ENCODE measurements around the gene SATB2.

SATB2 gene

DNA sequence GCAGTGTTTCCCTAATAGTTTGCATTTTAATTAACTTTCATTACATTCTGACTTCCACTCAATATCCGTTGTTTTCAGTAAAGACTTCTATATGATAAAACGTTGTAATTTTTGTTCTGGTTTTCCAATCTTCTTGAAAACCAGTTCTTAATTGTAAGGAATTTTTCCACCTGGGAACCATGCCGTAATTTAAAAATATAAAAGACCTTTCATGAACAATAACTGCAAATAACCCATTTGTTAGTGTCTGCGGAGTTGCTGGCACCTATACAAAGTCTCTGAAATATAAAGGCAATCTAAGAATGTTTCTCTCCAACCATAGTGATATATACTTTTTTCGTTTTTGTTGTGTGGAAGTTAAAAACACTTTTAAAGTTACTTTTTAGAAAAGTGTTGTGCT lies 7.7 kb upstream of the SATB2 start:
- no peak for DNase-seq

DNA sequence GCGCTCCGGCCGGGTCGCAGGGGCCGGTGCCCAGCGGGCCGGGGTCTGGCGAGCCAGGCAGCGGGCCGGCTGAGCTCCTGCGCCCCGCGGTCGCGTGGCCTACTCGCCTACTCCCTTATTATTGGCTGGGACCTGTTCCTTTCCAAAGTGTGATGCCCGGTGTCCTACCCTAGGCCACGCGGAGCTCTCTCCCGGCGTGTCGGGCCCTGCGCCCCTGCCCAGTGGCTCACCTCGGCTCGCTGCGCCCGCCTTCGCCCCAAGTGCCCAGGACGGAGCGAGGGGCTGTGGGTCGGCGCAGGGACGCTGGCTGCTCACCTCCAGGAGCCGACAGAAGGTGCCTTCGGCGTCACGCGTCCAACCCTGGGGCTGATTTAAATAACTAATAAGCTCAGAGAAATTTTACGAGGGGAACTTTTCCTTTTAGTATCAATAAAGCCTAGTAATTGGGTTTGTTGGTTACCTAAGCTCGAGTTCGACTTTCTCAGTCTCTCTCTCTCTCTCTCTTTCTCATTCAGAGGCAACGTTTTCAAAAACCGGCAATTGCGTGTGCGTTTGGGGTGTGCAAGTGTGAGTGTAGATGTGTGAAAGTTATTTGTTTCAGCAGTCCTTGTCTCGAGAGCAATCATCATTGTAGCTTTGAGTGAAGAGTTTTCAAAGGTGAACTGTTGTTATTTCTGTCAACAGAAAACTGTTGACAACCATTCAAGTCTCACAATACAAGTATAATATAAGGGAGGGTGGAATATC lies 7.0 kb upstream of the SATB2 start:
- DNase-seq = no peak

DNA sequence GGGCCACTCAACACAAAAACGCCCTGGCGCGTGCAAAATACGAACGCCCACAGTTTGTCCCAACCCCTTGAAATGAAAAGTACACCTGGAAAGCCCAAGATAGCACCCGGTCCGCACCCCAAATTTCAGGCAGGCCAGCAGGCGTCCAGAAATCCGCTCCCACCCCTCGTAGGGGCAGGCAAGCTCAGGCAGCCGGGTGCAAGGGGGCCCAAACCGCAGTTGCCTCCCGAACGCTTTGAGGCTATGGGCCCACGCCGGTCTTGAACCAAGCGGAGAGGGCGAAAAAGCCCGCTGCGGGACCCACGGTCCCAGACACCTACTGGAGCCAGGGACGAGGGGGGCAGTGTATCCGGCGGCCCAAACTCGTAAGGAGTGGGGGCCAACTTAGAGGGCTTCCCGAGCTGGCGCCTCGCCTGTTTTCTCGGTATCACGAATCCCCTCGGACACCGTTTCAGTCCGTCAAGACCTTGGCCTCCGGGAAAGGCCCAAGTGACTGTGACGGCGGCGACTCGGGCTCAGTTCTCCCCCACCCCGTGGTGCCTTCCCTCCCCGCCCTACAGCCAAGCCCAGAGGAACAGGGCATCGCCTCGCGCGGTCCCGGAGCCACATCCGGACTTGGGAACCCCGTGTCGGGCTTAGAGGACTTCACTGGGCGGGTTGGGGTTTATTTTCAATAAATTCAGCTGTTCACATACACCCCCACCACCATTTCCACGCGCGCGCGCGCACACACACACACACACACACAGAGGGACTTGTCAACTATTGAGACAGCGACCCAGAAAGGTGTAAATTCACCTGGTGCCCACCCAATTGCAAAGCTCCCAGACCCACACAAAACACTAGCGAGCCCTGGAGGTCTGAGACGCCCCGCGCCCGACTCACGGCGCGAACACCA lies 6.2 kb upstream of the SATB2 start:
- DNase-seq = no peak

DNA sequence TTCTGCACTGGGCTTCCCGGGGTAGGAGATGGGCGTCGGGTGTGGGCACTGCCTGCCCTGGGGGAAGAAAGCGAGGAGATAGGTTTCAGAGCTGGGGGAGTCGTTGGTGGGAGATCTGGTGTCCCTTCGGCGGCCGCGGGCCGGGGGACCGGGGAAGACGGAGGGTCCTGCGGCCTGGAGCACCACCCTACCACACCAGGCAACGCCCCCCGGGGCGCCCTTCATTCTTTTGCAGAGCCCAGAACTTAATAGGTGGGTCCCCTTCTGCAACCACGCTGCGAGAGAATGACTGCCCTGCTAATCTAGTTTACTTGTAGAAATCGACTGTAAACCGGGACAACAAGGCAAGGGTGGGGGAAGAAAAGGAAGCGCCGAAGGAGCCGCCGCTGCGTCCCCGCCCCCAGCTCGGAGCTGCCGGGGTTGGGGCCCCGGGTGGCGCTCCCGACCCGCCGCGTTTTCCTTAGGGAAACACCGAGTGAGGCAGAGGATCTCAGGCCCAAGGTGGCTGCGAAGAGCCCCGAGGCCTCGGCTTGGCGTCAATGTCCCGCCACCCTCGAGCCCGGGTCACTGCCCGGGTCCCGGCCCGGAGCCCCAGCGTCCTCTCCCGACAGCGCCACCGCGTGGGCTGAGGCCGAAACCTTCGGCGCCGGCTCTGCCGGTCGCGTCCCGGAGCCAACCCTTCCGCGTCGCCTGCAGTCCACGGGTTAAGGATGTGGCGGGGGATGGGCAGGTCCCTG lies 5.4 kb upstream of the SATB2 start:
- peak; percentile 45 to 58 for DNase-seq

DNA sequence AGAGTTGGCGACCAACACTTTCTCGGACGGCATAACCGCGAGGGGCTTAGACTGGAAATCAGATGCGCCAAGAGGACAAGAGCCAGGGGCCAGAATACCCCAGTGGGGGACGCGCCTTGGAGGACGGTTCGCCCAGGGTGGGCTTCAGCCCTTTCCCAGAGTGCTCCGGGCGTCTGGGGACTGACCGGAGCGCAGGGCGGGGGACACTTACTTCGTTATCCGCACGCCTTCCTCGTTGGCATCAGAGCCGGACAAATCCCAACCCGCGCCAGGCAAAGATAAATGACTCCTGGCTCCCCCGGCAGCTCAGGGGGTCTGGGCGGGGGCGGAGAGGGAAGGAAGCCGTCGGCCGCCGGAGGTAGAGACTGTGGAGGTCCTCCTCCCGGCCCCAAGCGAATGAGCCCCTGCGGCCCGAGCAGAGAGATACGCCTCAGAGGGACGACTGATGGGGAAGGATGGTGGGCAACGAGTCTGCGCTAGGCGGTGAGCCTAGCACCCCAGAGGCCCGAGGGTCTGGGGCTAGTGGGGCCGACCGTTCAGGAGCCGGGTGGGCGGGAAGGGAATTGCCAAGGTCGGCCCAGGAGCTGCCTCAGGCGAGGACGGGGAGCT lies 4.7 kb upstream of the SATB2 start:
- no peak for DNase-seq

DNA sequence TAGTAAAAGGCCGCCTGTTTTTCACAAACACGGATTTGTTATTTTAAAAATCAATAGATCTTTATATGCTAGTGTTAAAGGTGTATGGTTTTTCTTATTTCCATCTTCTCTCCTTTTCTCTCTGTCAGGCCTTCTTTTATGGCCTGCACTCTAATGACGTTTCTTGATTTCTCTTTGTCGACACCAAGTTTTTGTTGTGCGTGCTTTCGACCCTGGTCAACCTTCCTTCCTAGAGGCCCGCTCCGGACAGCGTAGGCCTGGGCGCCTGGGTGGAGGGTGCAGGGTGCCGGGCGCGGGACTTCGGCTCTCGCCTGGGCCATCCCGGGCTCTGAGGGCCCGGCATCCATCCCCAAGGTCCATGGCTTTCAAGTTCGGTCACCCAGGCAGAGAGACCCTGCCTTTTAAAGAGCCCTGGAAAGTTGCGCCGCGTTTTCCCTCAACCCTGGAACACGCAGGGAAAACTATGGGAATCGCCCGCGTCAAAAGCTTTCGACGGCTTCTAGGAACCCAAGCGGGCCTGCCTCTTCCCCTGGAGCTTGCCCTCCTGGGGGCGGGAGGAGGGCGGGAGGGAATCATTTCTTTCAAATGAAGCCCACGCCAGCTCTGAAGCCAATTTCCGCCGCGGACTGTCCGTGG lies 4.1 kb upstream of the SATB2 start:
- DNase-seq = no peak

DNA sequence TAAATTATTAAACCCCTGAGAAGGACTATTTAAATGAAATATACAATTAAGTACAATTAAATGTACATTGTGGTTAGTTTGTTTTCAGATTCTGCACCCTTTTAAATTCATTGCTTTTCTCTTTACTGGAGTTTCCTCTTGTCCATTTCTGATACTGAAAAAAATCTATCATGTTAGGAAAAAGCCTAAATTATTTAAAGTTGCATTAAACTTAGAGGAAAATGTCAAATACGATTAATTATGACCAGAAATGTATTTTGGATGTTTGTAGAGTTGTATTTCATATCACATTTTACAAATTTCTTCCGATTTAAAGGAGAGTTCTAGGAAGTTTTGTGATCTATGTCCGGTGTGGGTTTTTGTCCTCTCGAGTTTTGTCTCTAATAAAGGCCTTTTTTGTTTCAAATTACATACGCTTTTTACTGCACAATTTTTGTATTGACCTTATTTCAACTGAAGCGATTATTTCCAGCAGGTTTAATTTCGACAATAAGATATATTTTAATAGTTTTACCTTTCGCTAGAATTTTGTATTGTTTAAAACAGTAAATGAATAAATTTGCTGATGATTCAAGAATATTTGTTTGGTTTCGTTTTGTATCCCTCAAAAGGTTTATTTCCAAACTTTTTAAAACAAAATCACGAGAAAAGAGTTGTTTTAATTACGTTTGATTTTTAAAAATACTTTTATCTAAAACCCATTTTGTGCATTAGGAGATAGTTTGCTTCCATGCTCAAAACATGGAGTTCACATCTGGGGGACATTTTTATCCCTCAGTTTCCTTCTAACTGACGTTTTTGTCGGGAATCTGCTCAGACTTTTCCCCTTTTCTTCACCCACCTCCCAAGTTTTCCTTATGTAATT lies 3.3 kb upstream of the SATB2 start:
- no peak for DNase-seq

DNA sequence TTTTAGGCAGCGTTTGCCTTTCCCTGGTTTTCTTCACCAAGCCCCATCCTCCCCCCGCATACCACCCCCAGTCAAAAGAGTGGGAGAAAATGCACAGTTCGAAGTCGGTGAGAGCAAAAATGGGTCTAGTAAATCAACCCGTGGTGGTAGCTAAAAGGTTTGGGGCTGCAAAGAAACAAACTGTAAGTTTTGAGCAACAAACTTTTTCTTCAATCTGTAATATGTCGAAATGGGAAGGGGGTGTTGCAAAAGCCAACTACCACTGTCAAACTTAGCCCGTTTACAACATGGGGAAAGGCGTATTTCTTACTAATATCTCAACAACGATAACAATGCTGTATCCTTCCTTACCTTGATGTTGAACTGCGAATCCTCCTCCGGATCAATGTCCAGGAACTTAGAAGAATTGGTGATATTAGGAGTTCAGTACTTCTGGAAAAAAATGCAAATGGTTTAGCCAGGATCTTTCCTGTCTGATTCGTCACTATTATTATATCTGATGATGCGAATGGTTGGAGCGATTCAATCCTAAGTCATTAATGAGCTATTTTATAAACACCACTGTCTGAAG lies 2.4 kb upstream of the SATB2 start:
- DNase-seq = no peak

DNA sequence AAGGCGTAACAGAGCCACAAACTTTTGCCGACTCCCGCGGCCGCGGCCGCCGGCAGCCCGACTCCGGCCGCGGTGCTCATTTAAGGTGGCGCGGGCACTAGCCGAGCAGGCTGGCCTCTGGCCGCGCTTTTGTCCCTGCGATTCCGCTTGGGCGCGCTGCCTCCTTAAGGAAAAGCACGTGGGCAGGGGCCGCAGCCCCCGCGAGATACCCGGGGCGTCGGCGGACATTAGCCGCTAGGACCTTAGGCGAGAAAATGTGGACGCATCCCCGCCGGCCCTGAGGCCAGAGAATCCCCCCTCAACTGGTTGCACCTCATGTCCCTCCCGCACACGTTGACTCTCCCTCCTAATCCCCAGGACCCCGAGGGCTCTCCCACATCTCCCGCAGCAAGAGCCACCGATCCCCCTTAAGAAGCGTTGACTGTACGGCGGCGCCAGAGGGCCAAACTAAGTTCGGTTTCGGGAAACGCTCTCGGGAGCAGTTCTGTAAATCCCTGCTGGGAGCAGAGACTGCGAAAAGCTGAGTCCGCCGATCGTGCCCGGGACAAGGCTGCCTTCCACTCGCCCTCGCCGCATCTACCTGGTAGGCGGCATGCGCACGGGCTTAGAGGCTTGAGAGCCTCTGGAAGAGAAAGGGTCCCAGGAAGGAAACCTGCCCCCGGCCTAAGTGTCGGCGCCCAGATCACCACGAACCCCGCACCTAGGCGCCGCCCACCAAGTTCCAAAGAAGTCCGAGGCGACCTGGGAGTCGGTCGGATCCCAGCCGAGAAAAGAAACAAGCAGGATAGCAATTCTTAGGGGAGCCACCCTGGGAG lies 1.8 kb upstream of the SATB2 start:
- DNase-seq = peak; percentile 68 to 77

DNA sequence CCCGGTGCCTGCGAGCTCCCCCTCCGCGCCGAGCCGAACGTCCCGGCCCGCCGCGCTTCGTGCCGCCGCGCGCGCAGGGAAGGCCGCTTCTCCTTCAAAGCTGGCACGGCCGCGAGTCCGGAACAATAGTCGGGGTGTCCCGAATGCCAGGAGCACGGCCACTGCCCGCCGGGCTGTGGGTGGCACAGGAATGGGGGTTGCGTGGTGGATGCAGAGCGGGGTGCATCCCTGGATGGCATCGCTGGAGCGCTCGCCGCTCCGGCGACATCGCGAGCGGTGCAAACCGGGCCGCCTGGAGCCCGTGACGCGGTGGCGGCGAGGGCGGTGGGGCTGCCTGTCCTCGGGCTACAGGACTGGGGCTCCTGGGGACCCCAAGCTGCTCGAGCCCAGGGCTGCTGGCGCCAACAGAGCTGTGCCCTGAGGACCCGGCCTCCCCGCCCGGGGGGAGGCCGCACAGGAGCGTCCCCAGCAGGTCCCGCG lies 1.1 kb upstream of the SATB2 start:
- DNase-seq = no peak

DNA sequence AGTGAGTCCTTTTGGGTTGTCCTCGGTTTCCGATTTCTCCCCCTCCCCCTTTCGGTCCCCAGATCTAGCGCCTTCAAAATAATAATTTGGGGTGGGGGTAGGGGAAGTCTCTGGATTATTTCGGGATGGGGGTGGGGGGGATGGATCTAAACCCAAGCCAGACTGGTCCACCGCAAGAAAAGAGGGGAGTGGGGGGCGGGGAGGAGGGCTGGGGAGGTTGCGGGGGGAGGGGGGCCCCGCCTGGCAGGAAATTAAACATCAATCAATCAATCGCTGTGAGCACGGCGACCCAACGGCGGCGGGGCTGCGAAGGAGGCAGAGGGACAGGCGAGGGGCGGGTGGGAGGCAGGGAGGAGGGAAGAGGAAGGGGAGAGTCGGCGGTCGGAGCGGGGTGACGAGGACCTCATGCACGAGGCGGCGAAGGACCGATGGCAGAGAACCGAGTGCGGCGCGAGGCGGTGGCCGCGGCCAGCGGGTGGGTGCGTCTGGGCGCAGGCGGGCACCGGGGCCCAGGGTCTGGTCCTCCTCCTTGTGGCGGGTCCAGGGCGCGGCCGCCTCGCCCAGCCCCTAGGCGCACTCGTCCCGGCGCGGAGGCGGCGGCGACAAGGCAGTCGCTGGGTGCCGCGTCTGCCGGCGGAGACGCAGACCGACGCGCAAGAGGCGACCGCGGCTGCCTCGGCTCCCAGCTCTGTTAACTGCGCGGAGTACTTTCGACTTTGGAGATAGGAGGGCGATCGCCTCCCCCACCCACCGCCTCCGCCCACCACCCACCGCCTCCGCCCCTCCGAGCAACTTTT lies 468 bp upstream of the SATB2 start:
- DNase-seq = peak in 1 of 2 donors; percentile 33

DNA sequence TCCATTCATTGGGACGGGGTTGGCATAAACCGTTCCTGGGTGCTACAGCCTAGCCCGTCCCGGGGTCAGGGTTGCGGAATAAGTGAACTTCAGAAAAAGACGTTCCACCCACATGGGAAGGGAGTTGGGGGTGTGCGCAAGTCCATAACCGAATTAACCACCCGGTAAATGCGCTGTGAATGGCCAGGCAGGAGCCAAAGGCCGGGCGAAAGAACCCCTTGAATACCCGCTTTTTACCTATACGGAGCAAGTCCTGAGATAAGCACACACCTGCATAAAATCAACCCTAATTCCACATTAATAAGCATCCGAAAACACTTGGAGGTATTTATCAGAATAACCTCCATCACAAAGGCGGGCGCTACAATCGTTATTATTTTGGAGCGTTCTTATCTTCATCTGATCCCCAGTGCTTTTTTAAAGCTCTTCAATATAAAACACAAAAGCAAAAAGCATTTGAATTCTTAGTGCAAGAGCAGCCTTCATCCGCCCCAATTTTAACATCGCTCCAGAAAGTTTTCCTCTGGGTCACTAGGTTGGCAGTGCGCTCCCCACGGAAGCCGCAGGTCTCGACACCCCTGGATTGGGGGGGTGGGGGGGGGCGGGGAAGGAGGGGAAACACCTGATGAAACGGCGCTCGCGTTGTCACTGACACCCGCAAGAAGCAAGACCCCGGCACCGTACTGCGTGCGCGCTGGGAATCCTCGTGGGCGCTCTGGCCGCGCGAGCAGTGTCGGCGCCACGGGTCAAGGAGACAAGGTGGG lies 1.2 kb downstream of the SATB2 start:
- DNase-seq = no peak

DNA sequence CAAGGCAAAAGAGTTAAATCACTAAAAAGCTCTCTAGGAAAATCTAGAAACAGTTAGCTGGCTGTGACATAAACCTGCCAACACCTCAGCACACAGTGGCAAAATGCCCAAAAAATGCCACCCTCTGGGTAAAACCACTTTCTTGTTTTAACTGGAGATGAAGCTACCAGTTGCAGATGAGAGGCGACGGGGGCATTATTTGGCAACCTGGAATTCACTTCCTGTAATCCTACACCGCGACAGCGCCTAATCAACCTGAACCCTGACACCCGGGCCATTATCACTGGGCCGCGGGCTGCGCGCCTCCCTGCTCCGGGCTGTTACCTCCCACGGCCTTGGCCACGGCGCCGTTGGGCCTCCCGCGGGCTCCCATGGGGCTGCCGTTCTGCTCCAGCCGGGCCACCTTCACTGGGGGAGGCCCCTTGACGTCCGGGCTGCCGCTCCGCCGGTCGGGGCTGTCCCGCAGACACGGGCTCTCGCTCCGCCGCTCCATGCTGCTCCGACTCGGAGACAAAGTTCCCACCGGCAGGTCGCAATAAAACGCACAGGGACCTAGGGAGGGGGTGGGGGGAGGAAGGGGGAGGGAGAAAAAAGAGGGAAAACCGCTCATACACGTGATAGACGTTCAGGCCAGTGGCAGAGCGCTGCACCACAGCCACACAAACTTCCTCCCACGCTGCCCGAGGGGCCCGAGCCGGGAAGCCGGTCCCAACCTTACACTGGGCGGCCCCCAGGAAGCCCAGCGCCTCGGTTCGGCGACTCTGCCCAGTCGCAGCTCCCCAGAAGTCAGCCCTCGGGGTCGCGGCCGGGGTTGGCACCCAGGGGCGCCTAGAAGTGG lies 2.0 kb downstream of the SATB2 start:
- no peak for DNase-seq

DNA sequence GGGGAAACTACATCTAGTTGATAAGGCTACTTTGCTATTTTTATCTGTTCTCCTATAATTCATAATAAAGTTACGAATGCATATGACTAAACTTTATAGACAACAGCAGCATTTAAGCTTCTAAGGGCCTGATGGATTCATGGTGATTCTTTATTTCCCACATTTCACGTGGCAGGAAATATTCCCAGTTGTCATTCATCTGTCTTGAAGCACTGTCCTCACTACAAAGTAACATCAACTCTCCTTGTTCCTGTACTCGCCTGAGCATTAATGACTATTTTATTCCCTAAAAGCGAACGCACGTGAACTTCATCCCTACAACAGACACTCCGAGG lies 2.6 kb downstream of the SATB2 start:
- DNase-seq = no peak

DNA sequence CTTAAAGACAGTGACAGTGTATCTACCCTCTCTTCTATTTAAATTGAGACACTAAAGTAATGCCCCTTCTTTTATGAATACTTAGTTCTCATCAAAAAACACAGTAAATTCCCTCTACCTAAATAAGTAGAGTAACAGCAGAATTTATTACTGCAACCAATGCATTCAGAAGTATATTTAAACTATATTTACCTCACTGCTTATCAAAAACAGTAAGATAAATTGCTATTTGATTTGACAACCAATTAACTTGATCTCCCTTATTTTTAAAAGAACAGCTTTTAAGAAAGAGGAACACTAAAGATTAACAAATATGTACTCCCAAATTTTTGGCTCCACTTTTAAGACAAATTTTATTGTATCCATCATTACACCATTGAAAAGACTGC lies 4.8 kb downstream of the SATB2 start:
- DNase-seq = no peak

DNA sequence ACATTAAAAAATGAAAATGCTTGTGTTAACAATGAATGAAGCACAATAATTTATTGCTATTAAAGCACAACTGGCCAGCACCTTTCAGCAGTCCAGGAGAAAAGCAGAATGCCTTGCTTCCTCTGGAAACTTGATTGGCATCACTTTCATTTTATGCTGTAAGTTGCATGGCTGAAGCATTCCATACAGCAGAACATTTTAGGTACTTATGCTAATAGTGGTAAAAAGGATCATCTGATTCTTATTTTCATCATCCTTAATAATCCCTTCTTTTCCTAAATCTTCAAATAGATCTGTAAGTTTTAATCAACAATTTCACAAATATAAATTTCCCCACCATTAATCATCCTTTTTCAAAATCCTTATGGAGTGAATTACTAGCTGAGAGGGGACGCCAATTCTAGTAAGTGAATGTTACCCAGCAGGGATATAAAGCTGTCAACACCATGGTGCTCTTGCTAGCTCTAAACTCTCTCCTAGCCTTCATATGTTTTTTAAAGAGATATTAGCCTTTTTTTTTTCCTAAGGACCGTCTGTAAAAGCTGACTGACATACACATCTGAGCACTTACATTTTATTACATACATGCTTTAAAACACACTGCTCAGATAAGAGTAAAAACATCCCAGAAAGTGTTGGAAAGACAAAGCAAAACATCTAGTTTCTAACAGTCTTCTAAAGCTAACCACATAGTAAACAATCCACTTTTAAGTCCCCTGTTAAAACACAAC lies 5.3 kb downstream of the SATB2 start:
- DNase-seq = no peak

DNA sequence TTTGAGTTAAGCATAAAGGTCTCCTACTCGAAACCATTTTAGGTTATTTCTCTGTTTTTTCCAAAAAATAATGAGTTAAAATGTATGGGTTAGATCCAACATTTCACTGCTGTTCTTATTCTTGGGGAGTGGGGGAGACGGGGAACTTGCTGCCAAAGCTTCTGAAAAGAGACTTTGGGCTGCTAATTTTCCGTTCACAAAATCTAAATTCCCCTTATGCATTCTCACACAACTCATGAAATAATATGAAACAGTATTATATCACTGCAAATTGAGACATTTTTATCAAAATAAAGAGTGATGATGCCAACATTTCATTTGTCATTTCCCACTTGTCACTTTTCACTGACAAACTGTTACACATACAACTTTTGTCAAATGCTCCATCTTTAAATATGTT lies 7.8 kb downstream of the SATB2 start:
- no peak for DNase-seq

All from CD4-positive, alpha-beta T cell treated with Interferon alpha-2 for 1 hour (primary cell).